ENCODE data around the gene IL23A.

Gene IL23A

GRCh38 chr12:56361487-56362129 lies 22.9 kb downstream of the IL23A start:
- DNase-seq (ENCODE audit: insufficient read length, low spot score), result no peak
- FAIRE-seq, result no peak
- TF ChIP-seq POLR2A (IDR thresholded peaks at IDR 0.05; ENCODE audit: low read depth, low read length), result no peak

- no peak for TF ChIP-seq POLR2A (IDR thresholded peaks at IDR 0.05; ENCODE audit: low read depth, low read length)
- DNase-seq (ENCODE audit: insufficient read length, low spot score) (no peak), FAIRE-seq (no peak)
These were observed 23.7 kb downstream of the IL23A start, which contains the start of gene APOF for GRCh38 chr12:56362130-56363059. TSS of gene APOF (minus strand) at chr12:56362857. CDS start at chr12:56362745, 112 bp downstream.

- DNase-seq (ENCODE audit: insufficient read length, low spot score), result no peak
- no peak for TF ChIP-seq POLR2A (IDR thresholded peaks at IDR 0.05; ENCODE audit: low read depth, low read length)
- no peak for FAIRE-seq
These were observed 28.3 kb downstream of the IL23A start for GRCh38 chr12:56366948-56367347.

- no peak for DNase-seq (ENCODE audit: insufficient read length, low spot score)
- no peak for TF ChIP-seq POLR2A (IDR thresholded peaks at IDR 0.05; ENCODE audit: low read depth, low read length)
- FAIRE-seq, result no peak
These were observed 34.8 kb downstream of the IL23A start for GRCh38 chr12:56373515-56373914.

GRCh38 chr12:56374726-56375597 lies 36.3 kb downstream of the IL23A start:
- FAIRE-seq (no peak), DNase-seq (ENCODE audit: insufficient read length, low spot score) (no peak)
- TF ChIP-seq POLR2A (IDR thresholded peaks at IDR 0.05; ENCODE audit: low read depth, low read length), result no peak

GRCh38 chr12:56375598-56376434 lies 37.1 kb downstream of the IL23A start:
- FAIRE-seq (no peak), DNase-seq (ENCODE audit: insufficient read length, low spot score) (no peak)
- no peak for TF ChIP-seq POLR2A (IDR thresholded peaks at IDR 0.05; ENCODE audit: low read depth, low read length)

GRCh38 chr12:56377310-56377988 lies 38.8 kb downstream of the IL23A start:
- FAIRE-seq, result peak; percentile 57
- TF ChIP-seq POLR2A (IDR thresholded peaks at IDR 0.05; ENCODE audit: low read depth, low read length), result no peak
- DNase-seq (ENCODE audit: insufficient read length, low spot score), result peak; percentile 23

- FAIRE-seq (no peak), DNase-seq (ENCODE audit: insufficient read length, low spot score) (no peak)
- TF ChIP-seq POLR2A (IDR thresholded peaks at IDR 0.05; ENCODE audit: low read depth, low read length), result no peak
These were observed 39.3 kb downstream of the IL23A start for GRCh38 chr12:56377989-56378316.

GRCh38 chr12:56382611-56383010 lies 43.9 kb downstream of the IL23A start:
- no peak for DNase-seq (ENCODE audit: insufficient read length, low spot score)
- no peak for TF ChIP-seq POLR2A (IDR thresholded peaks at IDR 0.05; ENCODE audit: low read depth, low read length)
- FAIRE-seq, result no peak

- DNase-seq (ENCODE audit: insufficient read length, low spot score) (no peak), FAIRE-seq (no peak)
- TF ChIP-seq POLR2A (IDR thresholded peaks at IDR 0.05; ENCODE audit: low read depth, low read length), result no peak
These were observed 47.2 kb downstream of the IL23A start for GRCh38 chr12:56385873-56386272.

GRCh38 chr12:56387152-56387736 lies 48.6 kb downstream of the IL23A start:
- TF ChIP-seq POLR2A (IDR thresholded peaks at IDR 0.05; ENCODE audit: low read depth, low read length), result no peak
- FAIRE-seq, result no peak
- DNase-seq (ENCODE audit: insufficient read length, low spot score), result no peak

GRCh38 chr12:56389412-56389811 lies 50.7 kb downstream of the IL23A start:
- no peak for TF ChIP-seq POLR2A (IDR thresholded peaks at IDR 0.05; ENCODE audit: low read depth, low read length)
- FAIRE-seq, result no peak
- no peak for DNase-seq (ENCODE audit: insufficient read length, low spot score)

Measured in H54 (cell line).